Measurements from ENCODE around the gene LAMB3. TPM values are rescaled to one million over a fixed set of nuclear protein-coding genes. Genes with fewer than 3 reads are reported as not detected.

LAMB3 gene
- total RNA-seq, 2 experiments from 2014 or later, result 0.78 to 0.84 TPM

- peaks cover 9% of the 10 kb centered on the region for H3K4me1 Mint-ChIP-seq (ENCODE audit: low read depth)
- POLR2A ChIA-PET, result no interaction called here
- DNase-seq (no peak), ATAC-seq (no peak)
- H3K36me3 Mint-ChIP-seq (ENCODE audit: low read depth), result no peaks in the 10 kb centered on the region
- H3K27me3 Mint-ChIP-seq (ENCODE audit: low read depth), result peaks cover 6% of the 10 kb centered on the region
- H3K9me3 Mint-ChIP-seq (ENCODE audit: insufficient read depth), result no peaks in the 10 kb centered on the region
- CTCF ChIA-PET, result no interaction called here
- H3K4me3 Mint-ChIP-seq, result no peak overlapping the region
- H3K27ac Mint-ChIP-seq, result no peak overlapping the region
Observed at GRCh38 chr1:209659909-209660308, 7.7 kb upstream of the LAMB3 start.

GRCh38 chr1:209657918-209658317 is 5.7 kb upstream of the LAMB3 start:
- DNase-seq (no peak), ATAC-seq (no peak)
- CTCF ChIA-PET, result interaction anchor here (1.1 kb wide), 1 partner anchor 9 kb away, joined by 3 read pairs; no protein-coding TSS in a partner anchor
- no peaks in the 10 kb centered on the region for H3K36me3 Mint-ChIP-seq (ENCODE audit: low read depth)
- H3K4me1 Mint-ChIP-seq (ENCODE audit: low read depth), result peaks cover 10% of the 10 kb centered on the region
- no peak overlapping the region for H3K4me3 Mint-ChIP-seq
- POLR2A ChIA-PET, result no interaction called here
- H3K27ac Mint-ChIP-seq, result no peak overlapping the region
- no peaks in the 10 kb centered on the region for H3K9me3 Mint-ChIP-seq (ENCODE audit: insufficient read depth)
- peaks cover 1% of the 10 kb centered on the region for H3K27me3 Mint-ChIP-seq (ENCODE audit: low read depth)

GRCh38 chr1:209657140-209657879 is 5.1 kb upstream of the LAMB3 start:
- Mint-ChIP-seq H3K27me3 (ENCODE audit: low read depth) (no peaks in the 10 kb centered on the region), H3K27ac (no peak overlapping the region), H3K9me3 (ENCODE audit: insufficient read depth) (no peaks in the 10 kb centered on the region), H3K36me3 (ENCODE audit: low read depth) (no peaks in the 10 kb centered on the region), H3K4me3 (no peak overlapping the region), H3K4me1 (ENCODE audit: low read depth) (peaks cover 16% of the 10 kb centered on the region)
- no peak for ATAC-seq
- DNase-seq, result no peak
- CTCF ChIA-PET, result interaction anchor here (1.1 kb wide), 1 partner anchor 9 kb away, joined by 3 read pairs; no protein-coding TSS in a partner anchor
- POLR2A ChIA-PET, result interaction anchor here (0.6 kb wide), 1 partner anchor 51 kb away, joined by 3 read pairs; no protein-coding TSS in a partner anchor

GRCh38 chr1:209655411-209656231 is 3.4 kb upstream of the LAMB3 start:
- DNase-seq, result no peak
- ATAC-seq, result no peak
- Mint-ChIP-seq H3K4me1 (ENCODE audit: low read depth) (peaks cover 31% of the 10 kb centered on the region), H3K27ac (no peak overlapping the region), H3K36me3 (ENCODE audit: low read depth) (no peaks in the 10 kb centered on the region), H3K27me3 (ENCODE audit: low read depth) (no peaks in the 10 kb centered on the region), H3K9me3 (ENCODE audit: insufficient read depth) (no peaks in the 10 kb centered on the region), H3K4me3 (no peak overlapping the region)
- CTCF ChIA-PET, result interaction anchor here (0.8 to 1.3 kb wide), 2 partner anchors 29 to 86 kb away, joined by 3 read pairs; no protein-coding TSS in a partner anchor
- POLR2A ChIA-PET, result no interaction called here

- Mint-ChIP-seq H3K27ac (no peak overlapping the region), H3K4me1 (ENCODE audit: low read depth) (peaks cover 35% of the 10 kb centered on the region), H3K9me3 (ENCODE audit: insufficient read depth) (no peaks in the 10 kb centered on the region), H3K36me3 (ENCODE audit: low read depth) (no peaks in the 10 kb centered on the region), H3K27me3 (ENCODE audit: low read depth) (no peaks in the 10 kb centered on the region), H3K4me3 (no peak overlapping the region)
- DNase-seq (no peak), ATAC-seq (no peak)
- POLR2A ChIA-PET, result interaction anchor here (0.7 kb wide), 1 partner anchor 905 kb away, joined by 3 read pairs; no protein-coding TSS in a partner anchor
- CTCF ChIA-PET, result interaction anchor here (1.1 to 3.1 kb wide), 7 partner anchors 11 to 44 kb away, joined by 3 to 17 read pairs (median 4); no protein-coding TSS in a partner anchor
Observed at GRCh38 chr1:209653915-209654351, 1.7 kb upstream of the LAMB3 start.

- ChIA-PET CTCF (interaction anchor here (0.9 to 3.1 kb wide), 9 partner anchors 12 to 103 kb away, joined by 3 to 17 read pairs (median 4); partner anchors contain the start of gene TRAF3IP3), POLR2A (interaction anchor here (0.6 kb wide), 1 partner anchor 95 kb away, joined by 4 read pairs; no protein-coding TSS in a partner anchor)
- no peaks in the 10 kb centered on the region for H3K9me3 Mint-ChIP-seq (ENCODE audit: insufficient read depth)
- no peaks in the 10 kb centered on the region for H3K36me3 Mint-ChIP-seq (ENCODE audit: low read depth)
- H3K4me3 Mint-ChIP-seq, result no peak overlapping the region
- H3K27ac Mint-ChIP-seq, result no peak overlapping the region
- peak; percentile 24 for DNase-seq
- peaks cover 35% of the 10 kb centered on the region for H3K4me1 Mint-ChIP-seq (ENCODE audit: low read depth)
- H3K27me3 Mint-ChIP-seq (ENCODE audit: low read depth), result no peaks in the 10 kb centered on the region
- ATAC-seq, result no peak
Observed at GRCh38 chr1:209652873-209653401, 712 bp upstream of the LAMB3 start.

- Mint-ChIP-seq H3K36me3 (ENCODE audit: low read depth) (no peaks in the 10 kb centered on the region), H3K4me1 (ENCODE audit: low read depth) (peaks cover 35% of the 10 kb centered on the region), H3K4me3 (no peak overlapping the region), H3K27me3 (ENCODE audit: low read depth) (no peaks in the 10 kb centered on the region), H3K27ac (peak overlapping the region; percentile 69), H3K9me3 (ENCODE audit: insufficient read depth) (no peaks in the 10 kb centered on the region)
- CTCF ChIA-PET, result interaction anchor here (1.8 kb wide), 2 partner anchors 74 to 97 kb away, joined by 6 read pairs; no protein-coding TSS in a partner anchor
- POLR2A ChIA-PET, result no interaction called here
- DNase-seq (peak; percentile 73), ATAC-seq (peak; percentile 95)
Observed at GRCh38 chr1:209651138-209651587, 1.1 kb downstream of the LAMB3 start.

GRCh38 chr1:209650454-209650853 is 1.8 kb downstream of the LAMB3 start:
- Mint-ChIP-seq H3K27ac (no peak overlapping the region), H3K27me3 (ENCODE audit: low read depth) (no peaks in the 10 kb centered on the region), H3K4me1 (ENCODE audit: low read depth) (peaks cover 35% of the 10 kb centered on the region), H3K36me3 (ENCODE audit: low read depth) (no peaks in the 10 kb centered on the region), H3K9me3 (ENCODE audit: insufficient read depth) (no peaks in the 10 kb centered on the region), H3K4me3 (peak overlapping the region; percentile 2)
- DNase-seq, result no peak
- ChIA-PET CTCF (interaction anchor here (1.4 to 1.8 kb wide), 4 partner anchors 15 to 98 kb away, joined by 3 to 6 read pairs (median 6); no protein-coding TSS in a partner anchor), POLR2A (no interaction called here)
- no peak for ATAC-seq

- H3K27me3 Mint-ChIP-seq (ENCODE audit: low read depth), result no peaks in the 10 kb centered on the region
- no peak overlapping the region for H3K27ac Mint-ChIP-seq
- DNase-seq (no peak), ATAC-seq (no peak)
- H3K4me1 Mint-ChIP-seq (ENCODE audit: low read depth), result peaks cover 35% of the 10 kb centered on the region
- ChIA-PET CTCF (interaction anchor here (1.1 to 1.8 kb wide), 7 partner anchors 9 to 99 kb away, joined by 3 to 6 read pairs (median 4); no protein-coding TSS in a partner anchor), POLR2A (interaction anchor here (0.6 kb wide), 1 partner anchor 581 kb away, joined by 3 read pairs; no protein-coding TSS in a partner anchor)
- H3K36me3 Mint-ChIP-seq (ENCODE audit: low read depth), result no peaks in the 10 kb centered on the region
- H3K9me3 Mint-ChIP-seq (ENCODE audit: insufficient read depth), result no peaks in the 10 kb centered on the region
- H3K4me3 Mint-ChIP-seq, result no peak overlapping the region
Observed at GRCh38 chr1:209648931-209649776, 3.1 kb downstream of the LAMB3 start.

- H3K4me1 Mint-ChIP-seq (ENCODE audit: low read depth), result peaks cover 35% of the 10 kb centered on the region
Observed at GRCh38 chr1:209648346-209648745, 3.9 kb downstream of the LAMB3 start.

GRCh38 chr1:209647156-209647555 is 5.1 kb downstream of the LAMB3 start:
- Mint-ChIP-seq H3K36me3 (ENCODE audit: low read depth) (no peaks in the 10 kb centered on the region), H3K4me3 (no peak overlapping the region), H3K27me3 (ENCODE audit: low read depth) (no peaks in the 10 kb centered on the region), H3K9me3 (ENCODE audit: insufficient read depth) (no peaks in the 10 kb centered on the region), H3K4me1 (ENCODE audit: low read depth) (peaks cover 26% of the 10 kb centered on the region), H3K27ac (no peak overlapping the region)
- CTCF ChIA-PET, result no interaction called here
- ATAC-seq (no peak), DNase-seq (no peak)
- POLR2A ChIA-PET, result no interaction called here

More at GRCh38 chr1:209648346-209648745, 3.9 kb downstream of the LAMB3 start:
- H3K4me3 Mint-ChIP-seq, result no peak overlapping the region
- POLR2A ChIA-PET, result no interaction called here
- no peak for DNase-seq
- no peaks in the 10 kb centered on the region for H3K9me3 Mint-ChIP-seq (ENCODE audit: insufficient read depth)
- no peaks in the 10 kb centered on the region for H3K27me3 Mint-ChIP-seq (ENCODE audit: low read depth)
- CTCF ChIA-PET, result interaction anchor here (1.6 kb wide), 1 partner anchor 10 kb away, joined by 3 read pairs; no protein-coding TSS in a partner anchor
- H3K27ac Mint-ChIP-seq, result no peak overlapping the region
- no peak for ATAC-seq
- H3K36me3 Mint-ChIP-seq (ENCODE audit: low read depth), result no peaks in the 10 kb centered on the region
